OCI-LY1 (cell line): ENCODE measurements around the gene TIMMDC1.

ENCODE experiments used
- EZH2 ChIP-seq: fragments of 200-600 bp; sonication (generic), shearing (Covaris generic); IDR thresholded peaks from 2 replicates; pipeline ENCODE4 v1.8.0; 2017; ENCODE audit warnings: borderline replicate concordance, mixed run types, mild to moderate bottlenecking, antibody characterized with exemption, low read length, moderate library complexity, mixed read lengths
- TF ChIP-seq, protein P1 (sequence below): fragments of 200-600 bp; sonication (generic), shearing (Covaris generic); IDR thresholded peaks from 2 replicates; pipeline ENCODE4 v1.5.1; 2017; ENCODE audit warnings: mild to moderate bottlenecking, antibody characterized with exemption, low read length, moderate library complexity, mixed read lengths

GRCh38 chr3:119492810-119493209, 5.5 kb upstream of the TIMMDC1 start:
- TF ChIP-seq, protein P1, sequence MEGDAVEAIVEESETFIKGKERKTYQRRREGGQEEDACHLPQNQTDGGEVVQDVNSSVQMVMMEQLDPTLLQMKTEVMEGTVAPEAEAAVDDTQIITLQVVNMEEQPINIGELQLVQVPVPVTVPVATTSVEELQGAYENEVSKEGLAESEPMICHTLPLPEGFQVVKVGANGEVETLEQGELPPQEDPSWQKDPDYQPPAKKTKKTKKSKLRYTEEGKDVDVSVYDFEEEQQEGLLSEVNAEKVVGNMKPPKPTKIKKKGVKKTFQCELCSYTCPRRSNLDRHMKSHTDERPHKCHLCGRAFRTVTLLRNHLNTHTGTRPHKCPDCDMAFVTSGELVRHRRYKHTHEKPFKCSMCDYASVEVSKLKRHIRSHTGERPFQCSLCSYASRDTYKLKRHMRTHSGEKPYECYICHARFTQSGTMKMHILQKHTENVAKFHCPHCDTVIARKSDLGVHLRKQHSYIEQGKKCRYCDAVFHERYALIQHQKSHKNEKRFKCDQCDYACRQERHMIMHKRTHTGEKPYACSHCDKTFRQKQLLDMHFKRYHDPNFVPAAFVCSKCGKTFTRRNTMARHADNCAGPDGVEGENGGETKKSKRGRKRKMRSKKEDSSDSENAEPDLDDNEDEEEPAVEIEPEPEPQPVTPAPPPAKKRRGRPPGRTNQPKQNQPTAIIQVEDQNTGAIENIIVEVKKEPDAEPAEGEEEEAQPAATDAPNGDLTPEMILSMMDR: no peak
- no peak for TF ChIP-seq EZH2
